HUES64 (cell line): ENCODE measurements around the gene SHISAL2A.
A peak's percentile ranks its signal among the peaks of the same experiment; 100 is the strongest.

ENCODE experiments used
- H3K27ac ChIP-seq: 2 replicates; pipeline ENCODE4 v1.7.0; 2013; ENCODE audit warnings: low read depth, low read length, inconsistent platforms
- H3K27me3 ChIP-seq: 2 replicates; pipeline ENCODE4 v1.6.1; 2013; ENCODE audit warnings: mild to moderate bottlenecking, low read length; ENCODE audit not compliant: insufficient read depth
- H3K36me3 ChIP-seq: 2 replicates; pipeline ENCODE4 v1.6.1; 2013; ENCODE audit warnings: mild to moderate bottlenecking, low read length; ENCODE audit not compliant: insufficient read depth
- H3K4me1 ChIP-seq: 2 replicates; pipeline ENCODE4 v1.6.1; 2013; ENCODE audit warnings: mild to moderate bottlenecking, low read length, moderate library complexity; ENCODE audit not compliant: insufficient read depth
- H3K4me3 ChIP-seq: 2 replicates; pipeline ENCODE4 v1.5.1; 2013; ENCODE audit warnings: mild to moderate bottlenecking, low read length, moderate library complexity
- H3K9ac ChIP-seq: 2 replicates; pipeline ENCODE4 v1.6.1; 2013; ENCODE audit warnings: mild to moderate bottlenecking, low read depth, low read length
- H3K9me3 ChIP-seq: 2 replicates; pipeline ENCODE4 v1.6.1; 2013; ENCODE audit warnings: low read depth, low read length; ENCODE audit not compliant: insufficient read depth
- WGBS: fragments of 150-250, 120-280 bp; methylation state at CpG from one replicate; pipeline ENCODE4 v1.1.7; 2013; ENCODE audit warnings: missing lambda C conversion rate; 5-methylcytosine and 5-hydroxymethylcytosine counted together

Gene SHISAL2A

GRCh38 chr1:52659851-52660596, 27.1 kb downstream of the SHISAL2A start:
- WGBS = 28% methylated on average over 13 of the region's 13 CpGs
- Histone ChIP-seq H3K36me3 (no peaks in the 10 kb centered on the region), H3K27ac (peak overlapping the region; percentile 76; the same call in 1 of the 2 replicates), H3K4me3 (no peak overlapping the region), H3K4me1 (peaks cover 30% of the 10 kb centered on the region), H3K9me3 (no peaks in the 10 kb centered on the region), H3K9ac (no peak overlapping the region), H3K27me3 (no peaks in the 10 kb centered on the region)

- no peak overlapping the region for H3K4me3 ChIP-seq
- H3K36me3 ChIP-seq = no peaks in the 10 kb centered on the region
- WGBS = 93% methylated on average over 3 of the region's 3 CpGs
- no peak overlapping the region for H3K9ac ChIP-seq
- H3K27ac ChIP-seq = peak overlapping the region; percentile 76; the same call in 1 of the 2 replicates
- H3K9me3 ChIP-seq = no peaks in the 10 kb centered on the region
- peaks cover 30% of the 10 kb centered on the region for H3K4me1 ChIP-seq
- no peaks in the 10 kb centered on the region for H3K27me3 ChIP-seq
Measured at GRCh38 chr1:52660807-52661206, 27.8 kb downstream of the SHISAL2A start.

GRCh38 chr1:52662645-52663313, 29.8 kb downstream of the SHISAL2A start:
- no peaks in the 10 kb centered on the region for H3K36me3 ChIP-seq
- WGBS = 14% methylated on average over 13 of the region's 13 CpGs
- peak overlapping the region; percentile 75 for H3K27ac ChIP-seq
- H3K4me3 ChIP-seq = peak overlapping the region; percentile 26
- no peaks in the 10 kb centered on the region for H3K9me3 ChIP-seq
- no peaks in the 10 kb centered on the region for H3K27me3 ChIP-seq
- H3K4me1 ChIP-seq = peaks cover 30% of the 10 kb centered on the region
- peak overlapping the region; percentile 29; the same call in 1 of the 2 replicates for H3K9ac ChIP-seq

GRCh38 chr1:52663716-52664115, 30.7 kb downstream of the SHISAL2A start:
- no peaks in the 10 kb centered on the region for H3K36me3 ChIP-seq
- no peak overlapping the region for H3K9ac ChIP-seq
- WGBS = 93% methylated on average over 4 of the region's 5 CpGs
- H3K4me1 ChIP-seq = peaks cover 30% of the 10 kb centered on the region
- no peaks in the 10 kb centered on the region for H3K9me3 ChIP-seq
- H3K27me3 ChIP-seq = no peaks in the 10 kb centered on the region
- H3K27ac ChIP-seq = no peak overlapping the region
- H3K4me3 ChIP-seq = no peak overlapping the region

GRCh38 chr1:52665006-52665941, 32.3 kb downstream of the SHISAL2A start:
- no peak overlapping the region for H3K27ac ChIP-seq
- 90% methylated on average over 8 of the region's 8 CpGs for WGBS
- H3K9me3 ChIP-seq = no peaks in the 10 kb centered on the region
- H3K9ac ChIP-seq = no peak overlapping the region
- H3K4me1 ChIP-seq = peaks cover 17% of the 10 kb centered on the region
- H3K4me3 ChIP-seq = no peak overlapping the region
- H3K27me3 ChIP-seq = no peaks in the 10 kb centered on the region
- H3K36me3 ChIP-seq = no peaks in the 10 kb centered on the region

GRCh38 chr1:52667290-52667689, 34.3 kb downstream of the SHISAL2A start:
- WGBS = 80% methylated on average over 5 of the region's 5 CpGs
- H3K9ac ChIP-seq = no peak overlapping the region
- no peaks in the 10 kb centered on the region for H3K9me3 ChIP-seq
- H3K4me3 ChIP-seq = no peak overlapping the region
- H3K4me1 ChIP-seq = peaks cover 6% of the 10 kb centered on the region
- H3K27ac ChIP-seq = no peak overlapping the region
- no peaks in the 10 kb centered on the region for H3K36me3 ChIP-seq
- no peaks in the 10 kb centered on the region for H3K27me3 ChIP-seq

- H3K27ac ChIP-seq = no peak overlapping the region
- no peaks in the 10 kb centered on the region for H3K4me1 ChIP-seq
- WGBS = 98% methylated on average over 3 of the region's 3 CpGs
- H3K27me3 ChIP-seq = no peaks in the 10 kb centered on the region
- no peaks in the 10 kb centered on the region for H3K9me3 ChIP-seq
- H3K4me3 ChIP-seq = no peak overlapping the region
- H3K9ac ChIP-seq = no peak overlapping the region
- H3K36me3 ChIP-seq = no peaks in the 10 kb centered on the region
Measured at GRCh38 chr1:52667984-52668383, 35.0 kb downstream of the SHISAL2A start.

- Histone ChIP-seq H3K9ac (no peak overlapping the region), H3K36me3 (no peaks in the 10 kb centered on the region), H3K4me1 (no peaks in the 10 kb centered on the region), H3K27me3 (no peaks in the 10 kb centered on the region), H3K9me3 (no peaks in the 10 kb centered on the region), H3K27ac (no peak overlapping the region), H3K4me3 (no peak overlapping the region)
- whole genome bisulfite sequencing = 89% methylated on average over 2 of the region's 2 CpGs
Measured at GRCh38 chr1:52668711-52669110, 35.7 kb downstream of the SHISAL2A start.

- Histone ChIP-seq H3K9me3 (no peaks in the 10 kb centered on the region), H3K27me3 (no peaks in the 10 kb centered on the region), H3K36me3 (no peaks in the 10 kb centered on the region), H3K4me3 (no peak overlapping the region), H3K27ac (no peak overlapping the region), H3K9ac (no peak overlapping the region), H3K4me1 (peaks cover 3% of the 10 kb centered on the region; the same call in 1 of the 2 replicates)
- 100% methylated on average over 1 of the region's 1 CpG for WGBS
Measured at GRCh38 chr1:52669696-52670095, 36.7 kb downstream of the SHISAL2A start.

- Histone ChIP-seq H3K4me1 (peaks cover 7% of the 10 kb centered on the region; the same call in 1 of the 2 replicates), H3K27me3 (no peaks in the 10 kb centered on the region), H3K36me3 (no peaks in the 10 kb centered on the region), H3K27ac (no peak overlapping the region), H3K4me3 (no peak overlapping the region), H3K9ac (no peak overlapping the region), H3K9me3 (no peaks in the 10 kb centered on the region)
- WGBS = 95% methylated on average over 2 of the region's 2 CpGs
Measured at GRCh38 chr1:52670604-52671003, 37.6 kb downstream of the SHISAL2A start.

- no peak overlapping the region for H3K27ac ChIP-seq
- whole genome bisulfite sequencing = 0% methylated on average over 1 of the region's 1 CpG
- H3K4me3 ChIP-seq = no peak overlapping the region
- no peaks in the 10 kb centered on the region for H3K9me3 ChIP-seq
- H3K27me3 ChIP-seq = no peaks in the 10 kb centered on the region
- H3K36me3 ChIP-seq = no peaks in the 10 kb centered on the region
- H3K4me1 ChIP-seq = peaks cover 7% of the 10 kb centered on the region; the same call in 1 of the 2 replicates
- H3K9ac ChIP-seq = no peak overlapping the region
Measured at GRCh38 chr1:52672946-52673345, 40.0 kb downstream of the SHISAL2A start.
